HG03060 (cell line): ENCODE results near the gene MGAT1.
"Not testable (repeated sequence)": the region's sequence is repeated elsewhere in the genome, so short reads cannot be mapped to it uniquely, and the experiment has no call there.

Experiments used
- ATAC-seq: cut with Tn5 transposase; IDR thresholded peaks from one replicate; pipeline ENCODE4 v1.9.1; 2021; ENCODE audit warnings: low read depth, moderate number of reproducible peaks; ENCODE audit not compliant: unreplicated experiment

MGAT1 gene

DNA sequence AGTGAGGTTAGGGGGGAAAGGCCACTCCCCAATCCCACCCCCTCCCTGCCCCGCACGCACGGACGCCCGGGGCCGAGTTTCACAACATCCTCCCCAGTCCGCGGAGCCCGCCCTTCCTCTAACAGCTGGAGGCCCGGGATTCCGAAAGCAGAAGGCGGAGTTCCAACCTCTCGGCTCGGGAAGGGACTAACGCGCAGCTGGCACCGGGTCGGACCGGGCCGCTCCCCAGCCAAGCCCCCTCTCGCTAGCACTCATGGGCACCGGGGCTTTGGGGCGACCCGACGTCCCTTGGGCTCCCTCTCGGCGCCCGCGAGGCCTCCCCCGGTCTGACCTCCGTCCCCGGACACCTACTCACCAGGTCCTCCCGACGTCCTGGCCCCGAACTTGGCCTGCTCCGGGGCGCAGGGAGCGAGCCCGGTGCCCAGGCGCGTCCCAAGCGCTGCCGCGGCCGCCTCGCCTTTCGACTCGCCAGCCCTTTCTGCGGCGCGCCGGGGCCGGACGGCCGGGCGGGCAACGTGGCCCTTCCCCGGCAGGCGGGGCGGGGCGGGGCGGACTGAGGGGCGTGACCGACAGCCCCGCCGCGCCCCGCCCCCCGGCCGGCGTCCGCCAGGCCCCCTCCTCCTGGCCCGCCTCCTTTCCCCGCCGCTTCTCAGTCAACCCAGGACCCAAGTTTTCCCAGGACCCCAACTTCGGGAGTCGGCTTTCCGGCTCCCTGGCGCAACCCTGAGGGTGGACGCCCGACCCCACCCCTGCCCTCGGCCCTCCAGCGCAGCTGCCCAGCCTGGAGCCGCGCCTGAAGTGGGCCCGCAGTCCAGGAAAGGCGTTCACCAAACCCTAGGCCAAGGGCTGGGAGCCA lies at the start of gene MGAT1:
TSS of gene MGAT1 (minus strand) at position 482 of the 856 bp plus-strand sequence. CDS start 9,835 bp downstream, outside the sequence.
- no peak for ATAC-seq

DNA sequence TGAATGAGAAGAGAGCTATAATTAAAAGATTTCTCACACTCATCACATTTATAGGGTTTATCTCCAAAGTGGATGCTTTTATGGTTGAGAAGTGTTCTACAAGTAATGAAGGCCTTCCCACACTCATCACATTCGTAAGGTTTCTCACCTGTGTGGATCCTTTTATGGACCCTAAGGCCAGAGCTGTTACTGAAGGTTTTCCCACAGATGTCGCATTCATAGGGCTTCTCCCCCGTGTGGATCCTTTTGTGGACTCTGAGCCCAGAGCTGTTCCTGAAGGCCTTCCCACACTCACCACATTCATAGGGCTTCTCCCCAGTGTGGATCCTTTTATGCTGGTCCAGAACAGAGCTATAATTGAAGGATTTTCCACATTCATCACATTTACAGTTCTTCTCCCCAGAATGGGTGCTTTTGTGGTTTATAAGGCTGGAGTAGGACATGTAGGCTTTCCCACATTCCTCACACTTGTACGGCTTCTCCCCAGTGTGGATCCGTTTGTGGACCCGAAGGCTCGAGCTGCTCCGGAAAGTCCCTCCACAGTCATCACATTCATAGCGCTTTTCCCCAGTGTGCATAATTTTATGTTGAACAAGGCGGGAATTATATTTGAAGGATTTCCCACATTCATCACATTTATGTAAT lies 48.0 kb upstream of the MGAT1 start:
- ATAC-seq = no peak

DNA sequence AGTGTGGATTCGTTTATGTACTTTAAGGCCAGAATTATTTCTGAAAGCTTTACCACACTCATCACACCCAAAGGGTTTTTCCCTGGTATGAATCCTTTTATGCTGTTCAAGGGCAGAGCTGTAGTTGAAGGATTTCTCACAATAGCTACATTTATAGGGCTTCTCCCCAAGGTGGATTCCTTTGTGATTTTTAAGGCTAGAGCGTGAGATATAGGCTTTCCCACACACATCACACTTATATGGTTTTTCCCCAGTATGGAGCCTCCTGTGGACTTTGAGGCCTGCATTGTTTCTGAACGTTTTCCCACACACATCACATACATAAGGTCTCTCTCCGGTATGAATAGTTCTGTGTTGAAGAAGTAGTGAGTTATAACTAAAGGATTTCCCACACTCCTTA lies 47.2 kb upstream of the MGAT1 start:
- ATAC-seq = no peak

DNA sequence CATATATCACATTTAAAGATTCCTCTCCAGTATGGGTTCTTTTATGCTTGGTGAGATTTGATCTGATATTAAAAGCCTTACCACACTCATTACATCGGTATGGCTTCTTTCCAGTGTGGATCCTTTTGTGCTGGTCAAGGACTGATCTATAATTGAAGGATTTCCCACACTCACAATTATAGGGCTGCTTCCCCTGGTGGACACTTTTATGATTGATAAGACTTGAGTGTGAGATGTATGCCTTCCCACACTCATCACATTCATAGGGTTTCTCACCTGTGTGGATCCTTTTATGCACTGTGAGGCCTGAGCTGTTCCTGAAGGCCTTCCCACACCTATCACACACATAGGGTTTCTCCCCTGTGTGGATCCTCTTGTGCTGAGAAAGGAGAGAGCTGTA lies 46.3 kb upstream of the MGAT1 start:
- no peak for ATAC-seq

DNA sequence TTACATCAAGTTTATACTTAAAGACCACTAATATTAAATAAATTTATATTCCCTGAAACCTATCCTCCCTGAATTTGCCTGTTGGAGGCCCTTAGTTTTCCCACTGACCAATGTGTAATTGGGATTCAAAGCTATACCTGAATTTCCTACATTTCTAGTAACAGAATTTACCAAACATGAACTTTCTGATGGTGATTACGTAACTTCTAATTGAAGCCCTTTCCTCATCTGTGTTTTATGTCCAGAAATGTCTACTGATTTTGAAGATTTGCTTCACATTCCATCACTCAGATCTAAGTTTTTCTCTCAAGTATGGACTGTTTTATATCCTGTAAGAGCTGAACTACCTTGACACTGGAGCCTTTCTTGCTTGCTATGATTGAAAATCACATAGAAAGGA lies 45.7 kb upstream of the MGAT1 start:
- no peak for ATAC-seq

DNA sequence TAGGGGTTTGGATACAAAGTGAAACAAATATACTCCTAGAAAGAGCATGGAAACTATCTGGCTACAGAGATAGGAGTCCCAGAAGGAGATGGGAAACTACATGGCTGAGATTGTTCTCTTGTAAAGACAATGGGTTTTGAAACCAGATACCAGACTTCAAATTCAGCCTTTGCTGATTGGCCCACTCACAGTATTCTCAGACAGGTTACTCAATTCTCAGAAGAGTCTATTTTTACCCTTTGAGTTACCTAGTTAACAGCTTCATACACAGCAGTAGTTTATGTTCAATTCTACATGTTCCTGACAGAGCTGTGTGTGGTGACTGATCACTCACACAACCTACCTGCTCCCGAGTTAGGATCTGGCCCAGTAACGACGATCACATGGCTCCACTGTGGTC lies 44.4 kb upstream of the MGAT1 start:
- no peak for ATAC-seq

DNA sequence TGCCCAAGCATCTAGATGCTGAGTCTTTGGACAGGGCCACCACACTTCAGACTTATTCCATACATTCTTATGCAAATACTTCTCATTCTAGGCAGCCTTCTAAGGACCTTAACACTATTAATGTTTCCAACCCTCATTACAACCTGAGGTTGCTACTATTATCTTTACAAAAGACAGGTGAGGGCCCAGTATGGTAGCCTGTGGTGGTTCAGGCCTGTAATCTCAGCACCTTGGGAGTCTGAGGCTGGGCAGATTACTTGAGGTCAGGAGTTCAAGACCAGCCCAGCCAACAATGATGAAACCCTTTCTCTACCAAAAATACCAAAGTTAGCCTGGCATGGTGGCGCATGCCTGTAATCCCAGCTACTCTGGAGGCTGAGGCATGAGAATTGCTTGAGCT lies 42.3 kb upstream of the MGAT1 start:
- no peak for ATAC-seq

DNA sequence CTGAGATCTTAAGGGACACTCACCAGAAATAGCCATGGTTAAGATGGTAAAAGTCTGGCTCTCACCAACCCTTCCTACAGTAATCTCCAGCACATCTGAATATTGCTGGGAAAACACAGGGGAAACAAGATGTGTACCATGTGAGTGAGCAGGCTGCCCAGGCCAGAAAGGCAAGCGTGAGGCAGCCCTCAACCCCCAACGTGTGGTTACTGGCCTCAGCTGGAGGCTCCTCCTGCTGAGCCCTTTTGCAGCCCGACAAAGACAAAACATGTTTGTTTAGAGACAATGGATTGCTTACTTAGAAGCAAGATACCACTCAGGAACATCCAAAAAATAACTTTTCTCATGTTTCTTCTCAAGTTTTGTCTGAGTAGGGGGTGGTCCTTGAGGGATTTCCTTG lies 41.8 kb upstream of the MGAT1 start:
- ATAC-seq = no peak

DNA sequence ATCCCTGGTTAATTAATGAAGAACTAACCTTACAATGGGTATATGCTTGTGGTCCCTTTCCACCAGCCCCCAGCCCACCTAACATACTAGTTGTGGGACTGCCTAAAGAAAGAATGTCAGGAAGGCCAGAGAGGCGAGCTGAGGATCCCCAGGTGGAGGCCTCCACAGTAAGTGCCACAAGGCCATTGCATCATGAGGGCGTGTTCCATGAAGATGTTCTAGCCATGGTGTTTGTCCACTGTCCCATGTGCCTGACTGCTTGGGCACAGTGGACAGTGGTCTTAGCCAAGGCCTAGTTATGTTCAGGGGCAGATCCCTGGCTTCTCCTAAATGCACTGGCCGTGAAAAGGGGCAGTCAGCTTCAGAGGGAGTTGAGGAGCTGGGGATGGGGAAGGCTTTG lies 37.3 kb upstream of the MGAT1 start:
- ATAC-seq = no peak

DNA sequence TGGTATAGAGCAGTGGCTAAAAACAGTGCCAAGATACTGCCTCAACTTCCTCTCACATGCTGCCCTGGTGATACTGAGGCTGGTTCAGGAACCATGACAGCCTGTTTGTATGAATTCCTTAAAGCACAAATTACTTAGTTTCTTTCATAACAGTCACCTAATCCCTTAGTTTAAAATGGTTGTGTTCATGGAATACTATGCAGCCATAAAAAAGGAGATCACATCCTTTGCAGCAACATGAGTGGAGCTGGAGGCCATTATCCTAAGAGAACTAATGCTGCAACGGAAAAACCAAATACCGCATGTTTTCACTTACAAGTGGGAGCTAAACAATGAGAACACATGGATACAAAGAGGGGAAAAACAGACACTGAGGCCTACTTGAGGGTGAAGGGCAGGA lies 36.6 kb upstream of the MGAT1 start:
- no peak for ATAC-seq

DNA sequence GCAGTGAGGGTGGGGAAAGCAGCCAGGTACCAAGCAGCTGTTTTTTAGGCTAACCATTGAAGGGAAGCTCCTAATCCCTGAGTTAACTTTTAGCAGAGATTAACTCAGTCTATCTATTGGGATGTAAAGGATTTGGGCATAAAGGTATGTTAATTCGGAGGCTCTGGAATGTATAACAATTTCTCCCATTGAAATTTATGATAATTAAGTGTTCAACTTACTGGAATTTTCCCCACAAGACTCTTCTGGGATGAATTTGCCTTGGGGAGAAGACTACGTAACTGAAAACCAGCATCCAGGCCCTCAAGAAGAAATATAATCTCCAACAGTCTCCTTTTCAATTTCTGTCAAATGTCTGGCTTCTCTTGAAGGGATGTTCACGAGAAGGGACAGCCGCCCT lies 34.9 kb upstream of the MGAT1 start:
- no peak for ATAC-seq

DNA sequence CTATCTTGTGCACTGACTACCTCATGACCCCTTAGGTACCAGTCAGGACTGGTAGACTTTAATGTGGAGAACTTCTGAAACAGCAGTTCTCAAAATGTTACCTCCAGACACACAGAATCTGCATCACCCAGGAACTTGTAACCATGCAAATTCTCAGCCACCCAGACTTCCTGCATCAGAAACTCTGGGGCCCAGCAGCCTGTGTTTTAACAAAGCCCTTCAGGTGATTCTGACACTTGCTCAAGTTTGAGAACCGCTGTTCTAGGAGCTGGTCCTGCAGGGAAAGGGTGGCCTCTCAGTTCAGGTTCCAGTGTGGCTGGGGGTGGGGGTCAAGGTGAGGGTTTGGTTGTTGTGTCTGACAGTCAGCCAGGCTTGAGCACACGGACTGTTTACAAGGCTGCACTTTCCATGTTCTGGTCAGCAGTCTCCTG lies 30.0 kb upstream of the MGAT1 start:
- peak; percentile 40 for ATAC-seq

DNA sequence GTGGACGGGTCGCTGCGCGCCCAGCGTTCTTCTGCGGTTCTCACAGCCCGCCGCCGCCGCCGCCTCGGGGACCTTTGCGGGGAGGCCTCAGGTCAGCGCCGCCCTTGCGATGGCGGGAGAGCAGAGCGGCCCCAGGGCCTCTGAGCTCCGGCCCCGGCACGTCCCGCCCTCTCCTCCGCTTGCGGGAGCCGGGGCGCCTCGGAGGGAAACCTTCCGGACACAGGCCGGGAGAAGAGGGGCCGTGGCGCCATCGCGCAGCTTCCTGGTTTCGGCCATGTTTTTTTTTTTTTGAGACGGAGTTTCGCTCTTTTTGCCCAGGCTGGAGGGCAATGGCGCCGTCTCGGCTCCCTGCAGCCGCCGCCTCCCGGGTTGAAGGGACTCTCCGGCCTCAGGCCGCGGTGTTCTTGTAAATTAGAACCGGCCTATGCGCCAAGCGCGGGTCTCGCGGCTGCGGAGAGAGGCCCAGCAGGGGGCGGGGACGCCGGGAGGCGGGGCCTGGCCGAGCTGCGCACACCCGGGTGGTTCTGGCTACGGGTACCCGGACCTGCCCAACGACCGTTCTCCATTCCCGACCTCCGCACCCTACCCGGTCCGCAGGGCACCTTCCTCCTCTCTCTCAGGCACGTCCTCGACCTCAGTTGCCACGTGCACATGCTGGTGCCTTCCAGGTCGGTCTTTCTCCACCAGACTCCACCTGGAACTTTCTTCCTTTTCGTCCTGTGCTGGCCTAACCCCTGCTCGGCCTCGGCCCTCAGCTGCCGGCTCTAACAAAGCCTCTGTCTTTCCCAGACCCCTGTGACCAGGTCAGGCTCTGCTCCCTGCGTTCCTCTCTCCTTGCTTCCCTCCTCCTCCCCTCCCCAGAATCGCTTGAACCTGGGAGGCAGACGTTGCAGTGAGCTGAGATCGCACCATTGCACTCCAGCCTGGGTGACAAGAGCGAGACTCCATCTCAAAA lies 28.8 kb upstream of the MGAT1 start:
- peak; percentile 42 for ATAC-seq

DNA sequence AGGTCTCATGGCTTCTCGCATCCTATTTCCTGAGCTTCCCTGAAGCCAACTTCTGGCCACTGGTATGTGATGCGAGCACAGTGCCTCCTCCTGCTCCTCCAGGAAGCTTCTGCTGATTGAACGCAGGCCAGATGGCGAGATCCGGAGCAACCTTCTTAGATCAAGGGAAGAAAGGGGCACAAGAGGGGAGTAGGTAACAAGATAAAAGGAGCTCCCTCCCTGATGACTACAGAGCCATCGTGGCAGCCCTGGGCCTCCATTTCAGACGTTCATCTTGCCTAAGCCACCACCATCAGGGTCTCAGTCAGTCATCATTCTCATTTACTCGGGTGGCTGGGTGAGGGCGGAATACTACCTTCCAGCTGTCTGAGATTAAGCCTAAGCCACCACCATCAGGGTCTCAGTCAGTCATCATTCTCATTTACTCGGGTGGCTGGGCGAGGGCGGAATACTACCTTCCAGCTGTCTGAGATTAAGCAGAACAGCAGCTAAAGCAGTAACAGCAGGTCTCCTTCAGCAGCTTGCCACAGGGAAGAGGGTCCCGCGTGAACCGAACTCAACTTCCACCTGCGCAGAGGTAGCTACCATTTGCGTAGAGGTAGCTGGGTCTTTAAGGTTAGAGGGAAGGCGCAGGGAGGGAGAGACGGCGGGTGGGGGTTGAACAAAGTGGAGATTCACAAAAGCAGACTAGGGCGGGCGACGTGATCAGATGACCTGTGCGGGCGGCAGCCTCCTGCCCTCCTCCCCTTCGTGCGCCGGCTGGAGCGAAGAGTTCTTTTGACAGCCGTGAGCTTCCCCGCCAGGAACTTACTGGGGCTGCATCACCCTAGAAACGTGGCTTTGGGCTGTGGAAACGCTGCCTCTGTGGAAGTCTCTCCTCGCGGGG lies 27.9 kb upstream of the MGAT1 start:
- peak; percentile 25 for ATAC-seq

DNA sequence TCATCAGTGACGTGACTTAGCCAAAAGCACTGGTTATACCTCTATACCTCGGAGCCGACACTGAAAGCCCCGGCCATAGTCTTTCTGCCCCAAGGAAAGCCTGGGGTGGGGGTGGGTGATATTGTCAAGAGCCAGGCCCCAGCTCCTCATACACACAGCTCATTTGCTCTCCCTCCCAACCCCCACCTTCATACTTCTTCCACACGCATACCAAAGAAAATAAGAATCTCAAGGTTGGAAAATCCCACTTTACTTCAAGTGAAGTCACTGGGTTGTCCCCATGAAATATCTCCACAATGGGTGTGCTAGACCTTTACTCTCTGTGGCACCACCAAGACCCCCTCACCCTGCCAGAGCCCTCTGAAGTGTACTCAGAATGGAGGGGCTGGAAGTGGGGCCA lies 27.1 kb upstream of the MGAT1 start:
- ATAC-seq = no peak

DNA sequence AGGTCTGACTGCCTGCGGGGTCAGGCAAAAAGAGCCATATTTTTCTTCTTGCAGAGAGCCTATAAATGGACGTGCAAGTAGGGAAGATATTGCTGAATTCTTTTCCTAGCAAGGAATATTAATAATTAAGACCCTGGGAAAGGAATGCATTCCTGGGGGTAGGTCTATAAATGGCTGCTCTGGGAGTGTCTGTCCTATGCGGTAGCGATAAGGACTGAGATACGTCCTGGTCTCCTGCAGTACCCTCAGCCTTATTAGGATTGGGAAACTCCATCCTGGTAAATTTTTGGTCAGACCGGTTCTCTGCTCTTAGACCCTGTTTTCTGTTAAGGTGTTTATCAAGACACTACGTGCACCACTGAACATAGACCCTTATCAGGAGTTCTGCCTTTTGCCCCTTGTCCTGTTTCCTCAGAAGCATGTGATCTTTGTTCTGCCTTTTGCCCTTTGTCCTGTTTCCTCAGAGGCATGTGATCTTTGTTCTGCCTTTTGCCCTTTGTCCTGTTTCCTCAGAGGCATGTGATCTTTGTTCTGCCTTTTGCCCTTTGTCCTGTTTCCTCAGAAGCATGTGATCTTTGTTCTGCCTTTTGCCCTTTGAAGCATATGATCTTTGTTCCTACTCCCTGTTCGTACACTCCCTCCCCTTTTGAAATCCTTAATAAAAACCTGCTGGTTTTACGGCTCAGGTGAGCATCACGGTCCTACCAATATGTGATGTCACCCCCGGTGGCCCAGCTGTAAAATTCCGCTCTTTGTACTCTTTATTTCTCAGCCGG lies 26.3 kb upstream of the MGAT1 start:
- ATAC-seq = not testable (repeated sequence)

DNA sequence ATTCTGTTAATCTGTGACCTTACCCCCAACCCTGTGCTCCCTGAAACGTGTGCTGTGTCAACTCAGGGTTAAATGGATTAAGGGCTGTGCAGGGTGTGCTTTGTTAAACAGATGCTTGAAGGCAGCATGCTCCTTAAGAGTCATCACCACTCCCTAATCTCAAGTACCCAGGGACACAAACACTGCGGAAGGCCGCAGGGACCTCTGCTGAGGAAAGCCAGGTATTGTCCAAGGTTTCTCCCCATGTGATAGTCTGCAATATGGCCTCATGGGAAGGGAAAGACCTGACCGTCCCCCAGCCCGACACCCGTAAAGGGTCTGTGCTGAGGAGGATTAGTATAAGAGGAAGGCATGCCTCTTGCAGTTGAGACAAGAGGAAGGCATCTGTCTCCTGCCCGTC lies 24.8 kb upstream of the MGAT1 start:
- not testable (repeated sequence) for ATAC-seq

DNA sequence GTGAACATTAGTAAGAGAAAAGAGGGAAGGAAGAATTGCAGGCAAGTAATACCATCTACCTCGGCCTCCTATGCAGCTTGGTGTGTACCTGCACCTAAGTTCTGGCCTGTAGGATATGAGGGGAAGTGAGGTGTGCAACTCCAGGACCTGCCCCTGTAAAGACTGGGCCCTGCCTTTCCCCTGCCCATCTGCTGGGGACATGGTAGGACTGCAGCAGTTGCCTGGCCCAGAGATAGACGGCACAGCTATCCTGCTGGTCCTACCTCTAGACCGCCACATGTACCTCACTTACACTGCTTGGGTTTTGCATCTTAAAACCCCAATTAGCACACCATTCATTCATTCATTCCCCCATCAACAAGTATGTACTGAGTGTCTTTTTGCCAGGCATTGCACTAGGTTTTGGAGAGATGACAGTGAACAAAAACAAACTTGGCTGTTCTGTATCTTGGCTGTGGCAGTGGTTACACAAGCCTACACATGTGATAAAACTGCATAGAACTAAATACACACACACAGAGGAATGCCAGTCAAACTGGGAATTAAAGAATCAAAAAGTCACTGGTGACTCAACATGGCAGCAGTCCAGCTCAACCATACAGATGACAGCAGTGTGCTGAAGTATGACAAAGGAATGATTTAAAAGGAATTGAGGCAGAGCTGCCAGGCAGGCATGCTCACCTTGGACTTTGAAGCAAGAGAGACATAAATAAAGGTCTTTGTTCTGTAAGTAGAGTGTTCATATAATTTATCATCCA lies 23.3 kb upstream of the MGAT1 start:
- ATAC-seq = no peak
